IMR-90 (cell line): ENCODE data around the gene SLC6A6. TPM values are rescaled to one million over a fixed set of nuclear protein-coding genes. Genes with fewer than 3 reads are reported as not detected.

Experiments
- ATAC-seq: fragments of 200-7000 bp; cut with Tn5 transposase; 2 replicates; pipeline ENCODE4 v1.9.1; 2020; ENCODE audit warnings: low read depth, mild to moderate bottlenecking, moderate library complexity
- BruUV-seq: library from RNA; stranded (reverse); fragments of 400-500 nt; replicated peaks from 2 replicates; lab custom pipeline; 2021; lab: Mats Ljungman, UMichigan
- CTCF ChIA-PET: fragments of 300-600 bp; formaldehyde crosslinking; extraction: SDS; loops from one replicate; lab custom pipeline; 2021; ENCODE audit warnings: antibody characterized with exemption; lab: Yijun Ruan, JAX
- POLR2A ChIA-PET: fragments of 300-600 bp; sonication (Branson Sonifier 250); formaldehyde crosslinking; loops from one replicate; lab custom pipeline; 2022; ENCODE audit warnings: antibody characterized with exemption; ENCODE audit not compliant: unreplicated experiment; lab: Charles Lee
- DNase-seq: peaks from one replicate; pipeline ENCODE4 v3.0.0; 2013
- H2AFZ ChIP-seq: replicated peaks from 2 replicates; pipeline ENCODE3; 2013; ENCODE audit warnings: low read length, mild to moderate bottlenecking; ENCODE audit not compliant: poor library complexity
- H2AK5ac ChIP-seq: 2 replicates; pipeline ENCODE4 v1.6.1; 2013; ENCODE audit warnings: low read depth, low read length, inconsistent platforms
- H2AK9ac ChIP-seq: replicated peaks from 2 replicates; pipeline ENCODE3; 2013; ENCODE audit warnings: mild to moderate bottlenecking, low read depth, low read length, moderate library complexity; ENCODE audit not compliant: poor library complexity
- H2BK120ac ChIP-seq: 2 replicates; pipeline ENCODE4 v1.6.1; 2013; ENCODE audit warnings: low read depth, low read length, inconsistent platforms
- H2BK15ac ChIP-seq: 3 replicates; pipeline ENCODE4 v1.6.1; 2013; ENCODE audit warnings: low read depth, low read length, inconsistent platforms
- H2BK20ac ChIP-seq: 2 replicates; pipeline ENCODE4 v1.6.1; 2013; ENCODE audit warnings: low read depth, mild to moderate bottlenecking, inconsistent platforms, low read length, moderate library complexity
- H2BK5ac ChIP-seq: 2 replicates; pipeline ENCODE4 v1.6.1; 2013; ENCODE audit warnings: mild to moderate bottlenecking, low read depth, low read length, inconsistent platforms; ENCODE audit not compliant: poor library complexity, severe bottlenecking
- H3K14ac ChIP-seq: replicated peaks from 2 replicates; pipeline ENCODE4 v1.6.1; 2013; ENCODE audit warnings: low read depth, low read length, inconsistent platforms
- H3K18ac ChIP-seq: 2 replicates; pipeline ENCODE4 v1.6.1; 2013; ENCODE audit warnings: low read depth, low read length, control low read depth
- H3K23ac ChIP-seq: 2 replicates; pipeline ENCODE4 v1.6.1; 2013; ENCODE audit warnings: low read depth, low read length, inconsistent platforms
- H3K27ac ChIP-seq: 2 replicates; pipeline ENCODE4 v1.5.1; 2013; ENCODE audit warnings: mild to moderate bottlenecking, control low read depth, low read length; ENCODE audit not compliant: insufficient read depth
- H3K27me3 ChIP-seq: 2 replicates; pipeline ENCODE4 v1.6.1; 2013; ENCODE audit warnings: low read length; ENCODE audit not compliant: control insufficient read depth, insufficient read depth
- H3K36me3 ChIP-seq: 2 replicates; pipeline ENCODE4 v1.6.1; 2013; ENCODE audit warnings: low read length, mixed read lengths; ENCODE audit not compliant: control insufficient read depth, insufficient read depth
- H3K4ac ChIP-seq: 2 replicates; pipeline ENCODE4 v1.6.1; 2013; ENCODE audit warnings: low read depth, low read length, inconsistent platforms
- H3K4me1 ChIP-seq: 2 replicates; pipeline ENCODE4 v1.6.1; 2013; ENCODE audit warnings: low read length, mixed read lengths; ENCODE audit not compliant: control insufficient read depth, insufficient read depth
- H3K4me2 ChIP-seq: 2 replicates; pipeline ENCODE4 v1.6.1; 2013; ENCODE audit warnings: low read depth, mild to moderate bottlenecking, control low read depth, low read length, moderate library complexity
- H3K4me3 ChIP-seq: 2 replicates; pipeline ENCODE4 v1.5.1; 2013; ENCODE audit warnings: low read depth, mild to moderate bottlenecking, control low read depth, low read length, moderate library complexity; ENCODE audit not compliant: insufficient read depth
- H3K56ac ChIP-seq: 2 replicates; pipeline ENCODE4 v1.6.1; 2013; ENCODE audit warnings: low read length, inconsistent platforms; ENCODE audit not compliant: insufficient read depth; ENCODE audit errors: extremely low read depth
- H3K79me1 ChIP-seq, 2 experiments: 2 replicates each; pipeline ENCODE4 v1.6.1; 2013; ENCODE audit warnings: low read length in 2 of 2, inconsistent platforms in 1 of 2, low read depth in 1 of 2
- H3K9ac ChIP-seq: 2 replicates; pipeline ENCODE4 v1.6.1; 2013; ENCODE audit warnings: low read depth, low read length, control low read depth
- H3K9me1 ChIP-seq: 2 replicates; pipeline ENCODE4 v1.6.1; 2013; ENCODE audit warnings: low read length, inconsistent platforms; ENCODE audit not compliant: insufficient read depth
- H3K9me3 ChIP-seq: 2 replicates; pipeline ENCODE4 v1.6.1; 2013; ENCODE audit warnings: low read length; ENCODE audit not compliant: control insufficient read depth, insufficient read depth
- H4K20me1 ChIP-seq: 2 replicates; pipeline ENCODE4 v1.6.1; 2013; ENCODE audit warnings: low read length, inconsistent platforms; ENCODE audit not compliant: insufficient read depth
- H4K5ac ChIP-seq: 2 replicates; pipeline ENCODE4 v1.6.1; 2013; ENCODE audit warnings: mild to moderate bottlenecking, low read depth, low read length, control low read depth
- H4K8ac ChIP-seq, 2 experiments: 2 replicates each; pipeline ENCODE4 v1.6.1; 2013; ENCODE audit warnings: low read depth in 2 of 2, low read length in 2 of 2, control low read depth in 1 of 2, inconsistent platforms in 1 of 2
- H4K91ac ChIP-seq: 2 replicates; pipeline ENCODE4 v1.6.1; 2013; ENCODE audit warnings: low read depth, low read length, inconsistent platforms; ENCODE audit not compliant: insufficient read depth
- BHLHE40 ChIP-seq: fragments of 150-350 bp; IDR thresholded peaks from 2 replicates; pipeline ENCODE4 v1.6.1; 2016; ENCODE audit warnings: mild to moderate bottlenecking, low read depth, low read length
- CEBPB ChIP-seq: IDR thresholded peaks from 2 replicates; pipeline ENCODE4 v1.6.1; 2012; ENCODE audit warnings: low read depth, low read length, improper control_type of control experiment
- CHD1 ChIP-seq: IDR thresholded peaks from 2 replicates; pipeline ENCODE4 v1.6.1; 2012; ENCODE audit warnings: low read depth, low read length, improper control_type of control experiment
- NFE2L2 ChIP-seq: fragments of 150-350 bp; IDR thresholded peaks from 2 replicates; pipeline ENCODE4 v1.6.1; 2016; ENCODE audit warnings: low read depth, mild to moderate bottlenecking, low read length
- POLR2A ChIP-seq: IDR thresholded peaks from 2 replicates; pipeline ENCODE4 v1.6.1; 2012; ENCODE audit warnings: mild to moderate bottlenecking, low read depth, low read length
- RAD21 ChIP-seq: IDR thresholded peaks from 2 replicates; pipeline ENCODE4 v1.6.1; 2012; ENCODE audit warnings: low read length, improper control_type of control experiment
- RCOR1 ChIP-seq: IDR thresholded peaks from 2 replicates; pipeline ENCODE4 v1.6.1; 2012; ENCODE audit warnings: mild to moderate bottlenecking, low read length, improper control_type of control experiment; ENCODE audit not compliant: insufficient replicate concordance
- RFX5 ChIP-seq: IDR thresholded peaks from 2 replicates; pipeline ENCODE4 v1.8.0; 2012; ENCODE audit warnings: low read depth, mild to moderate bottlenecking, low read length, moderate library complexity
- WGBS, 2 experiments: methylation state at CpG; one replicate each; pipeline versions ENCODE4 v1.1.5 to v1.1.7; 2013; ENCODE audit warnings: missing lambda C conversion rate in 2 of 2; ENCODE audit not compliant: insufficient read length in 1 of 2; ENCODE audit errors: extremely low coverage in 2 of 2; 5-methylcytosine and 5-hydroxymethylcytosine counted together
- dilution Hi-C: fragments of 300-500 bp; cut with HindIII; formaldehyde crosslinking; loops from one replicate; pipeline ENCODE4 v1.14.3; 2018; ENCODE audit warnings: low sequenced_read_pairs; ENCODE audit not compliant: unreplicated experiment
- in situ Hi-C: fragments of 300-500 bp; cut with MboI; formaldehyde crosslinking; loops from 3 replicates; pipeline ENCODE4 v1.14.3; 2019; ENCODE audit warnings: low sequenced_read_pairs, inconsistent platforms, mixed read lengths
- intact Hi-C: fragments of 100-400 bp; cut with micrococcal nuclease; formaldehyde crosslinking; loops from 2 replicates; pipeline ENCODE4 v1.10.0; 2022
- polyA plus RNA-seq, 3 experiments: library from polyadenylated mRNA; depleted of rRNA; stranded (reverse); fragments of >200 nt; gene quantifications; 2 replicates each; pipeline ENCODE4 v1.2.3, GENCODE V29; 2012; ENCODE audit warnings: low replicate concordance in 1 of 3
- total RNA-seq: library from RNA; depleted of rRNA; stranded (reverse); fragments of >200 nt; gene quantifications from 2 replicates; pipeline ENCODE4 v1.2.3, GENCODE V29; 2012
- TF ChIP-seq, protein P1 (sequence below): fragments of 150-350 bp; IDR thresholded peaks from 2 replicates; pipeline ENCODE4 v1.6.1; 2017; ENCODE audit warnings: mild to moderate bottlenecking, antibody characterized with exemption, low read length, low read depth
- TF ChIP-seq, protein P2 (sequence below): fragments of 150-350 bp; IDR thresholded peaks from 2 replicates; pipeline ENCODE4 v1.6.1; 2016; ENCODE audit warnings: low read depth, mild to moderate bottlenecking, low read length, moderate library complexity, borderline replicate concordance
- TF ChIP-seq, protein P3 (sequence below): conservative IDR thresholded peaks from 2 replicates; pipeline ENCODE4 v1.5.1; 2012; ENCODE audit warnings: mild to moderate bottlenecking, low read depth, low read length, improper control_type of control experiment

The SLC6A6 gene
- total and polyA plus RNA-seq, 2 of the 4 experiments (the other 2 are of a cell fraction): 29.9 to 39.4 TPM

DNA sequence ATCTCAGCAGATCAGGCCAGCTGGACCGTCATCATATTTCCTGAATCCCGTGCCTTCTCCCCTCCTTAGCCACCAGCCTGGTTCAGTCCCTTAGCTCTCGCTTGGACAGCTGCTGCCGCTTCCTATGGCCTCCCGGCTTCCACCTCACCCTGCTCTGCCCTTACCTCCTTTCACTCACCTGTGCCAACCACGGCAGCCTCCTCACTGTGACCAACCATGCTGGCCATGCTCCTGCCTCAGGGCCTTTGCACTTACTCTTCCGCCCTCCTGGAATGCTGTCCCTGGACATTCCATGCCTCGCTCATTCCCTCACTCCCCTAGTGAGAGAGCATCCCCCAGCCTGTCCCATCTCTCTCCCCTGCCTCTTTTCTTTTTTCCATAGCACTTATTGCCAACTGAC, 118.6 kb downstream of the SLC6A6 start:
- Histone ChIP-seq H3K9me1 (no peaks in the 10 kb centered on the region), H3K27ac (no peak overlapping the region), H3K36me3 (no peaks in the 10 kb centered on the region), H3K23ac (no peak overlapping the region), H4K91ac (no peak overlapping the region), H3K4me3 (no peak overlapping the region), H2BK5ac (no peak overlapping the region), H2AK9ac (no peak overlapping the region), H2AK5ac (no peak overlapping the region), H3K9ac (no peak overlapping the region), H3K14ac (no peak overlapping the region), H4K20me1 (no peaks in the 10 kb centered on the region), H4K5ac (no peak overlapping the region), H2BK20ac (no peak overlapping the region), H3K4ac (no peak overlapping the region), H3K4me1 (no peaks in the 10 kb centered on the region), H3K56ac (no peak overlapping the region), H3K18ac (no peak overlapping the region), H3K79me1 (no peaks in the 10 kb centered on the region), H3K27me3 (peaks cover 18% of the 10 kb centered on the region), H2AFZ (no peak overlapping the region), H3K9me3 (no peaks in the 10 kb centered on the region), H3K4me2 (no peak overlapping the region), H2BK15ac (no peak overlapping the region), H4K8ac (no peak overlapping the region), H2BK120ac (no peak overlapping the region)
- BruUV-seq: no TSS peak
- ChIA-PET CTCF (no interaction called here), POLR2A (no interaction called here)
- in situ Hi-C loops (no loop called here), dilution Hi-C loops (no loop called here), intact Hi-C loops (no loop called here)
- ATAC-seq: no peak
- WGBS, 2 experiments: 80% methylated on average over 8 of the region's 8 CpGs; no CpG with 5 or more reads in 1 of the 2 experiments
- DNase-seq: no peak
- TF ChIP-seq, protein P1, sequence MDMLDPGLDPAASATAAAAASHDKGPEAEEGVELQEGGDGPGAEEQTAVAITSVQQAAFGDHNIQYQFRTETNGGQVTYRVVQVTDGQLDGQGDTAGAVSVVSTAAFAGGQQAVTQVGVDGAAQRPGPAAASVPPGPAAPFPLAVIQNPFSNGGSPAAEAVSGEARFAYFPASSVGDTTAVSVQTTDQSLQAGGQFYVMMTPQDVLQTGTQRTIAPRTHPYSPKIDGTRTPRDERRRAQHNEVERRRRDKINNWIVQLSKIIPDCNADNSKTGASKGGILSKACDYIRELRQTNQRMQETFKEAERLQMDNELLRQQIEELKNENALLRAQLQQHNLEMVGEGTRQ: no peak
- TF ChIP-seq RFX5 (no peak), CHD1 (no peak), CEBPB (no peak), RAD21 (no peak), NFE2L2 (no peak), POLR2A (no peak), RCOR1 (no peak), BHLHE40 (no peak)
- TF ChIP-seq, protein P2, sequence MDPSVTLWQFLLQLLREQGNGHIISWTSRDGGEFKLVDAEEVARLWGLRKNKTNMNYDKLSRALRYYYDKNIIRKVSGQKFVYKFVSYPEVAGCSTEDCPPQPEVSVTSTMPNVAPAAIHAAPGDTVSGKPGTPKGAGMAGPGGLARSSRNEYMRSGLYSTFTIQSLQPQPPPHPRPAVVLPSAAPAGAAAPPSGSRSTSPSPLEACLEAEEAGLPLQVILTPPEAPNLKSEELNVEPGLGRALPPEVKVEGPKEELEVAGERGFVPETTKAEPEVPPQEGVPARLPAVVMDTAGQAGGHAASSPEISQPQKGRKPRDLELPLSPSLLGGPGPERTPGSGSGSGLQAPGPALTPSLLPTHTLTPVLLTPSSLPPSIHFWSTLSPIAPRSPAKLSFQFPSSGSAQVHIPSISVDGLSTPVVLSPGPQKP: no peak
- TF ChIP-seq, protein P3, sequence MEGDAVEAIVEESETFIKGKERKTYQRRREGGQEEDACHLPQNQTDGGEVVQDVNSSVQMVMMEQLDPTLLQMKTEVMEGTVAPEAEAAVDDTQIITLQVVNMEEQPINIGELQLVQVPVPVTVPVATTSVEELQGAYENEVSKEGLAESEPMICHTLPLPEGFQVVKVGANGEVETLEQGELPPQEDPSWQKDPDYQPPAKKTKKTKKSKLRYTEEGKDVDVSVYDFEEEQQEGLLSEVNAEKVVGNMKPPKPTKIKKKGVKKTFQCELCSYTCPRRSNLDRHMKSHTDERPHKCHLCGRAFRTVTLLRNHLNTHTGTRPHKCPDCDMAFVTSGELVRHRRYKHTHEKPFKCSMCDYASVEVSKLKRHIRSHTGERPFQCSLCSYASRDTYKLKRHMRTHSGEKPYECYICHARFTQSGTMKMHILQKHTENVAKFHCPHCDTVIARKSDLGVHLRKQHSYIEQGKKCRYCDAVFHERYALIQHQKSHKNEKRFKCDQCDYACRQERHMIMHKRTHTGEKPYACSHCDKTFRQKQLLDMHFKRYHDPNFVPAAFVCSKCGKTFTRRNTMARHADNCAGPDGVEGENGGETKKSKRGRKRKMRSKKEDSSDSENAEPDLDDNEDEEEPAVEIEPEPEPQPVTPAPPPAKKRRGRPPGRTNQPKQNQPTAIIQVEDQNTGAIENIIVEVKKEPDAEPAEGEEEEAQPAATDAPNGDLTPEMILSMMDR: no peak
